ENCODE measurements around the gene KRT10. TPM values are rescaled to one million over a fixed set of nuclear protein-coding genes. Genes with fewer than 3 reads are reported as not detected.

The KRT10 gene
- total and polyA plus RNA-seq, 9 of the 15 experiments (the other 6 are each of a cell fraction or from before 2014, with no cell fraction given), result 47.0 to 179 (median 76.2) TPM

- peak; percentile 56 for TF ChIP-seq VEZF1 (CRISPR knock-in tag; IDR thresholded peaks at IDR 0.05)
- 0 out of 2 replicates have a peak, but pooled peaks have one; percentile 33 for TF ChIP-seq FOSL1 (tag; conservative IDR thresholded peaks at IDR 0.05)
- peak; percentile 49; the same call in 1 of the 2 replicates for TF ChIP-seq MTA3 (IDR thresholded peaks at IDR 0.05; ENCODE audit: borderline replicate concordance)
- peak in 1 of 2 experiments; percentile 71; a peak in 2 of 4 replicates for TF ChIP-seq FOXA3 (CRISPR knock-in tag; conservative IDR thresholded peaks at IDR 0.05 in 1 of 2, IDR thresholded peaks at IDR 0.05 in 1 of 2)
- peak; percentile 57; the same call in 1 of the 2 replicates for TF ChIP-seq MEF2D (tag; conservative IDR thresholded peaks at IDR 0.05; ENCODE audit: low read depth)
- peak in 1 of 2 experiments; percentile 79 for TF ChIP-seq NCOA2 (IDR thresholded peaks at IDR 0.05; ENCODE audit: partially characterized antibody in 2 of 2)
- TF ChIP-seq ZNF592 (IDR thresholded peaks at IDR 0.05), result peak; percentile 43; the same call in 1 of the 2 replicates
- TF ChIP-seq MAFG (tag; conservative IDR thresholded peaks at IDR 0.05), result peak; percentile 48
- TF ChIP-seq CREB3 (tag; conservative IDR thresholded peaks at IDR 0.05; ENCODE audit: low read depth), result no peak
- peak; percentile 91 for TF ChIP-seq MYBL2 (IDR thresholded peaks at IDR 0.05; ENCODE audit: low read depth)
- no peak for TF ChIP-seq MYBL2 (CRISPR knock-in tag; IDR thresholded peaks at IDR 0.05; ENCODE audit: borderline replicate concordance)
- no peak for TF ChIP-seq SP2 (IDR thresholded peaks at IDR 0.05; ENCODE audit: extremely low read depth, low read depth, low read length, poor library complexity, severe bottlenecking)
- TF ChIP-seq, protein P1, sequence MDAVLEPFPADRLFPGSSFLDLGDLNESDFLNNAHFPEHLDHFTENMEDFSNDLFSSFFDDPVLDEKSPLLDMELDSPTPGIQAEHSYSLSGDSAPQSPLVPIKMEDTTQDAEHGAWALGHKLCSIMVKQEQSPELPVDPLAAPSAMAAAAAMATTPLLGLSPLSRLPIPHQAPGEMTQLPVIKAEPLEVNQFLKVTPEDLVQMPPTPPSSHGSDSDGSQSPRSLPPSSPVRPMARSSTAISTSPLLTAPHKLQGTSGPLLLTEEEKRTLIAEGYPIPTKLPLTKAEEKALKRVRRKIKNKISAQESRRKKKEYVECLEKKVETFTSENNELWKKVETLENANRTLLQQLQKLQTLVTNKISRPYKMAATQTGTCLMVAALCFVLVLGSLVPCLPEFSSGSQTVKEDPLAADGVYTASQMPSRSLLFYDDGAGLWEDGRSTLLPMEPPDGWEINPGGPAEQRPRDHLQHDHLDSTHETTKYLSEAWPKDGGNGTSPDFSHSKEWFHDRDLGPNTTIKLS (IDR thresholded peaks at IDR 0.05; ENCODE audit: borderline replicate concordance, low read depth), result no peak
- TF ChIP-seq COPS2 (conservative IDR thresholded peaks at IDR 0.05), result no peak
- peak; percentile 23; the same call in 1 of the 2 replicates for TF ChIP-seq TEAD4 (IDR thresholded peaks at IDR 0.05; ENCODE audit: low read length)
- TF ChIP-seq TEAD4 (CRISPR knock-in tag; IDR thresholded peaks at IDR 0.05; ENCODE audit: borderline replicate concordance), result no peak
- TF ChIP-seq EP400 (IDR thresholded peaks at IDR 0.05), result 0 out of 2 replicates have a peak, but pooled peaks have one; percentile 32
- TF ChIP-seq SMARCA4 (IDR thresholded peaks at IDR 0.05), result peak; percentile 78
- peak; percentile 85 for TF ChIP-seq ARID1B (IDR thresholded peaks at IDR 0.05)
These were observed 22.3 kb upstream of the KRT10 start (continued) for GRCh38 chr17:40844671-40845107.
